ENCODE results near the gene TRIM40. TPM values are rescaled to one million over a fixed set of nuclear protein-coding genes. Genes with fewer than 3 reads are reported as not detected.
A peak's percentile ranks its signal among the peaks of the same experiment; 100 is the strongest.

TRIM40 gene
- total and polyA plus RNA-seq, 2 of the 13 experiments (the other 11 are each of a cell fraction or from before 2014, with no cell fraction given), result 0.58 TPM; not detected in 1

DNA sequence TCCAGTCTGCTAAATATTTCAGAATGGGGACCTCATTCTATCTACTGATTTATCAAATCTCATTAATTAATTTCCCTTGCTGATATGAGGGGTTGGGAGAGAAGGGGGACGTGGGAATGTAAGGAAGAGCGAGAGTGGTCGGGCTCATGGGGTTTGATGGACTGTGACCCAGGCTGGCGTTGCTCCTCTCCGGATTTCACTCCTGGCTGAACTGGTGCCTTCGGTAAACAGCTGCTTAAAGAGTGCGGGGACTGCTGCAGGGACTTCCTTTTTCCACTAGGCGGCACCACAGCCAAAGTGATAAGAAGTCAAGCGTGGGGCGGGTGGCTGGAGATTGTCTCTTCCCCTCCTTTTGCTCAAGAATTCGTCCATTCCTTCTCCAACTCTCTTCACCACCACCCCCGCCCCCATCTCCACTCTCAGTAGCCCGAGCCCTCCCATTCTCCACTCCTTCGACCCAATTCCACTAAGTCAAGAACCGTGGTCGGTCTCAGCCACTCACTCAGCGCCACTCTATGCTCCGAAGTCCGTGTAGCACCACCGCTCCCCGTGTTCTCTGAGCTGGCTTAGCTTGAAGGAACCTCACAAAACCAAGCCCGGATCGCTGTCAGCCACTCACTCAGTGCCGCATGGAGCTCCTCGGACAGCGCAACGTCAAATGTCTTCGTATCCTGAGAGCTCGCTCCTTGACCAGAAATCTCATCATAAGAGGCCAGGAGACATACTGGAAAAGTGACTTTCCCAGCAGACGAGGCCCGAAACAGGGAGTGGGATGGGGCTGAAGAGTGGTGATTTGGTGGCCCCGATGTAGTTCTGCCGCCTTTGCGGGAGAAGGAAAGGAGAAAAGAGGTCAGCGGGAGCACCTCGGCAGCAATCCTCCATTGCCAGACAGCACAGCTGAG, 32.7 kb upstream of the TRIM40 start (continued):
- TF ChIP-seq, protein P1, sequence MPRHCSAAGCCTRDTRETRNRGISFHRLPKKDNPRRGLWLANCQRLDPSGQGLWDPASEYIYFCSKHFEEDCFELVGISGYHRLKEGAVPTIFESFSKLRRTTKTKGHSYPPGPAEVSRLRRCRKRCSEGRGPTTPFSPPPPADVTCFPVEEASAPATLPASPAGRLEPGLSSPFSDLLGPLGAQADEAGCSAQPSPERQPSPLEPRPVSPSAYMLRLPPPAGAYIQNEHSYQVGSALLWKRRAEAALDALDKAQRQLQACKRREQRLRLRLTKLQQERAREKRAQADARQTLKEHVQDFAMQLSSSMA (CRISPR knock-in tag; IDR thresholded peaks at IDR 0.05), result no peak
- TF ChIP-seq ZNF484 (CRISPR knock-in tag; IDR thresholded peaks at IDR 0.05; ENCODE audit: borderline replicate concordance, low read depth), result no peak
- TF ChIP-seq MBD4 (IDR thresholded peaks at IDR 0.05; ENCODE audit: borderline replicate concordance, low read length), result no peak
- TF ChIP-seq, protein P2, sequence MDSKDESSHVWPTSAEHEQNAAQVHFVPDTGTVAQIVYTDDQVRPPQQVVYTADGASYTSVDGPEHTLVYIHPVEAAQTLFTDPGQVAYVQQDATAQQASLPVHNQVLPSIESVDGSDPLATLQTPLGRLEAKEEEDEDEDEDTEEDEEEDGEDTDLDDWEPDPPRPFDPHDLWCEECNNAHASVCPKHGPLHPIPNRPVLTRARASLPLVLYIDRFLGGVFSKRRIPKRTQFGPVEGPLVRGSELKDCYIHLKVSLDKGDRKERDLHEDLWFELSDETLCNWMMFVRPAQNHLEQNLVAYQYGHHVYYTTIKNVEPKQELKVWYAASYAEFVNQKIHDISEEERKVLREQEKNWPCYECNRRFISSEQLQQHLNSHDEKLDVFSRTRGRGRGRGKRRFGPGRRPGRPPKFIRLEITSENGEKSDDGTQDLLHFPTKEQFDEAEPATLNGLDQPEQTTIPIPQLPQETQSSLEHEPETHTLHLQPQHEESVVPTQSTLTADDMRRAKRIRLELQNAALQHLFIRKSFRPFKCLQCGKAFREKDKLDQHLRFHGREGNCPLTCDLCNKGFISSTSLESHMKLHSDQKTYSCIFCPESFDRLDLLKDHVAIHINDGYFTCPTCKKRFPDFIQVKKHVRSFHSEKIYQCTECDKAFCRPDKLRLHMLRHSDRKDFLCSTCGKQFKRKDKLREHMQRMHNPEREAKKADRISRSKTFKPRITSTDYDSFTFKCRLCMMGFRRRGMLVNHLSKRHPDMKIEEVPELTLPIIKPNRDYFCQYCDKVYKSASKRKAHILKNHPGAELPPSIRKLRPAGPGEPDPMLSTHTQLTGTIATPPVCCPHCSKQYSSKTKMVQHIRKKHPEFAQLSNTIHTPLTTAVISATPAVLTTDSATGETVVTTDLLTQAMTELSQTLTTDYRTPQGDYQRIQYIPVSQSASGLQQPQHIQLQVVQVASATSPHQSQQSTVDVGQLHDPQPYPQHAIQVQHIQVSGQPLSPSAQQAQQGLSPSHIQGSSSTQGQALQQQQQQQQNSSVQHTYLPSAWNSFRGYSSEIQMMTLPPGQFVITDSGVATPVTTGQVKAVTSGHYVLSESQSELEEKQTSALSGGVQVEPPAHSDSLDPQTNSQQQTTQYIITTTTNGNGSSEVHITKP (CRISPR knock-in tag; IDR thresholded peaks at IDR 0.05; ENCODE audit: low read depth), result no peak
- no peak for TF ChIP-seq DNMT3B (CRISPR knock-in tag; conservative IDR thresholded peaks at IDR 0.05)
- TF ChIP-seq ZNF232 (CRISPR knock-in tag; IDR thresholded peaks at IDR 0.05; ENCODE audit: borderline replicate concordance), result no peak
- TF ChIP-seq, protein P3, sequence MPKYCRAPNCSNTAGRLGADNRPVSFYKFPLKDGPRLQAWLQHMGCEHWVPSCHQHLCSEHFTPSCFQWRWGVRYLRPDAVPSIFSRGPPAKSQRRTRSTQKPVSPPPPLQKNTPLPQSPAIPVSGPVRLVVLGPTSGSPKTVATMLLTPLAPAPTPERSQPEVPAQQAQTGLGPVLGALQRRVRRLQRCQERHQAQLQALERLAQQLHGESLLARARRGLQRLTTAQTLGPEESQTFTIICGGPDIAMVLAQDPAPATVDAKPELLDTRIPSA (CRISPR knock-in tag; IDR thresholded peaks at IDR 0.05; ENCODE audit: borderline replicate concordance), result no peak
- TF ChIP-seq, protein P4, sequence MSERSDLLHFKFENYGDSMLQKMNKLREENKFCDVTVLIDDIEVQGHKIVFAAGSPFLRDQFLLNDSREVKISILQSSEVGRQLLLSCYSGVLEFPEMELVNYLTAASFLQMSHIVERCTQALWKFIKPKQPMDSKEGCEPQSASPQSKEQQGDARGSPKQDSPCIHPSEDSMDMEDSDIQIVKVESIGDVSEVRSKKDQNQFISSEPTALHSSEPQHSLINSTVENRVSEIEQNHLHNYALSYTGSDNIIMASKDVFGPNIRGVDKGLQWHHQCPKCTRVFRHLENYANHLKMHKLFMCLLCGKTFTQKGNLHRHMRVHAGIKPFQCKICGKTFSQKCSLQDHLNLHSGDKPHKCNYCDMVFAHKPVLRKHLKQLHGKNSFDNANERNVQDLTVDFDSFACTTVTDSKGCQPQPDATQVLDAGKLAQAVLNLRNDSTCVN (CRISPR knock-in tag; IDR thresholded peaks at IDR 0.05; ENCODE audit: borderline replicate concordance), result no peak; the same call in 1 of the 2 replicates
- TF ChIP-seq ZBTB1 (CRISPR knock-in tag; IDR thresholded peaks at IDR 0.05; ENCODE audit: borderline replicate concordance), result no peak
- TF ChIP-seq ZNF446 (CRISPR knock-in tag; IDR thresholded peaks at IDR 0.05), result peak; percentile 67; the same call in 1 of the 2 replicates
- no peak for TF ChIP-seq BRCA1 (CRISPR knock-in tag; IDR thresholded peaks at IDR 0.05)
- no peak for TF ChIP-seq ZFAT (CRISPR knock-in tag; conservative IDR thresholded peaks at IDR 0.05)
- TF ChIP-seq, protein P5, sequence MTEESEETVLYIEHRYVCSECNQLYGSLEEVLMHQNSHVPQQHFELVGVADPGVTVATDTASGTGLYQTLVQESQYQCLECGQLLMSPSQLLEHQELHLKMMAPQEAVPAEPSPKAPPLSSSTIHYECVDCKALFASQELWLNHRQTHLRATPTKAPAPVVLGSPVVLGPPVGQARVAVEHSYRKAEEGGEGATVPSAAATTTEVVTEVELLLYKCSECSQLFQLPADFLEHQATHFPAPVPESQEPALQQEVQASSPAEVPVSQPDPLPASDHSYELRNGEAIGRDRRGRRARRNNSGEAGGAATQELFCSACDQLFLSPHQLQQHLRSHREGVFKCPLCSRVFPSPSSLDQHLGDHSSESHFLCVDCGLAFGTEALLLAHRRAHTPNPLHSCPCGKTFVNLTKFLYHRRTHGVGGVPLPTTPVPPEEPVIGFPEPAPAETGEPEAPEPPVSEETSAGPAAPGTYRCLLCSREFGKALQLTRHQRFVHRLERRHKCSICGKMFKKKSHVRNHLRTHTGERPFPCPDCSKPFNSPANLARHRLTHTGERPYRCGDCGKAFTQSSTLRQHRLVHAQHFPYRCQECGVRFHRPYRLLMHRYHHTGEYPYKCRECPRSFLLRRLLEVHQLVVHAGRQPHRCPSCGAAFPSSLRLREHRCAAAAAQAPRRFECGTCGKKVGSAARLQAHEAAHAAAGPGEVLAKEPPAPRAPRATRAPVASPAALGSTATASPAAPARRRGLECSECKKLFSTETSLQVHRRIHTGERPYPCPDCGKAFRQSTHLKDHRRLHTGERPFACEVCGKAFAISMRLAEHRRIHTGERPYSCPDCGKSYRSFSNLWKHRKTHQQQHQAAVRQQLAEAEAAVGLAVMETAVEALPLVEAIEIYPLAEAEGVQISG (CRISPR knock-in tag; IDR thresholded peaks at IDR 0.05), result peak; percentile 87
- TF ChIP-seq, protein P6, sequence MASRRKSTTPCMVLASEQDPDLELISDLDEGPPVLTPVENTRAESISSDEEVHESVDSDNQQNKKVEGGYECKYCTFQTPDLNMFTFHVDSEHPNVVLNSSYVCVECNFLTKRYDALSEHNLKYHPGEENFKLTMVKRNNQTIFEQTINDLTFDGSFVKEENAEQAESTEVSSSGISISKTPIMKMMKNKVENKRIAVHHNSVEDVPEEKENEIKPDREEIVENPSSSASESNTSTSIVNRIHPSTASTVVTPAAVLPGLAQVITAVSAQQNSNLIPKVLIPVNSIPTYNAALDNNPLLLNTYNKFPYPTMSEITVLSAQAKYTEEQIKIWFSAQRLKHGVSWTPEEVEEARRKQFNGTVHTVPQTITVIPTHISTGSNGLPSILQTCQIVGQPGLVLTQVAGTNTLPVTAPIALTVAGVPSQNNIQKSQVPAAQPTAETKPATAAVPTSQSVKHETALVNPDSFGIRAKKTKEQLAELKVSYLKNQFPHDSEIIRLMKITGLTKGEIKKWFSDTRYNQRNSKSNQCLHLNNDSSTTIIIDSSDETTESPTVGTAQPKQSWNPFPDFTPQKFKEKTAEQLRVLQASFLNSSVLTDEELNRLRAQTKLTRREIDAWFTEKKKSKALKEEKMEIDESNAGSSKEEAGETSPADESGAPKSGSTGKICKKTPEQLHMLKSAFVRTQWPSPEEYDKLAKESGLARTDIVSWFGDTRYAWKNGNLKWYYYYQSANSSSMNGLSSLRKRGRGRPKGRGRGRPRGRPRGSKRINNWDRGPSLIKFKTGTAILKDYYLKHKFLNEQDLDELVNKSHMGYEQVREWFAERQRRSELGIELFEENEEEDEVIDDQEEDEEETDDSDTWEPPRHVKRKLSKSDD (CRISPR knock-in tag; IDR thresholded peaks at IDR 0.05; ENCODE audit: low read depth), result 0 out of 2 replicates have a peak, but pooled peaks have one; percentile 20
- no peak for TF ChIP-seq ZNF652 (CRISPR knock-in tag; IDR thresholded peaks at IDR 0.05; ENCODE audit: borderline replicate concordance, low read depth)

Measured in HepG2 (cell line).